Cortex of kidney (tissue), 1 donor: ENCODE measurements around the gene TTC28.

Experiments used
- DNase-seq: peaks from one replicate; lab custom pipeline; 2025; lab: John Stamatoyannopoulos, UW

Gene TTC28

GRCh38 chr22:28051091-28051786, 628.4 kb downstream of the TTC28 start:
- no peak for DNase-seq

GRCh38 chr22:28048529-28048928, 631.1 kb downstream of the TTC28 start:
- no peak for DNase-seq

- DNase-seq = no peak
Observed at GRCh38 chr22:28047740-28048139, 631.9 kb downstream of the TTC28 start.

GRCh38 chr22:28046100-28046499, 633.5 kb downstream of the TTC28 start:
- DNase-seq = no peak

- DNase-seq = no peak
Observed at GRCh38 chr22:28044546-28045173, 635.0 kb downstream of the TTC28 start.

GRCh38 chr22:28043266-28043665, 636.4 kb downstream of the TTC28 start:
- DNase-seq = no peak

GRCh38 chr22:28034760-28035401, 644.8 kb downstream of the TTC28 start:
- DNase-seq = no peak

- DNase-seq = no peak
Observed at GRCh38 chr22:28034145-28034759, 645.4 kb downstream of the TTC28 start.

GRCh38 chr22:28032861-28033260, 646.8 kb downstream of the TTC28 start:
- no peak for DNase-seq

GRCh38 chr22:28031383-28031922, 648.2 kb downstream of the TTC28 start:
- no peak for DNase-seq

GRCh38 chr22:28030473-28030872, 649.2 kb downstream of the TTC28 start:
- DNase-seq = no peak

- DNase-seq = no peak
Observed at GRCh38 chr22:28029956-28030355, 649.7 kb downstream of the TTC28 start.

- DNase-seq = no peak
Observed at GRCh38 chr22:28029201-28029948, 650.3 kb downstream of the TTC28 start.

GRCh38 chr22:28027453-28028448, 651.9 kb downstream of the TTC28 start:
- DNase-seq = no peak

GRCh38 chr22:28025866-28026575, 653.6 kb downstream of the TTC28 start:
- no peak for DNase-seq

GRCh38 chr22:28025333-28025732, 654.3 kb downstream of the TTC28 start:
- DNase-seq = no peak

- DNase-seq = no peak
Observed at GRCh38 chr22:28024422-28024888, 655.2 kb downstream of the TTC28 start.

GRCh38 chr22:28023774-28024173, 655.9 kb downstream of the TTC28 start:
- DNase-seq = no peak

GRCh38 chr22:28023036-28023435, 656.6 kb downstream of the TTC28 start:
- DNase-seq = no peak
